Heart left ventricle (tissue), 16 donors: ENCODE data around the gene SLC66A1. TPM values are rescaled to one million over a fixed set of nuclear protein-coding genes. Genes with fewer than 3 reads are reported as not detected.

Experiments
- ATAC-seq, 4 donors: fragments of 200-7000 bp; cut with Tn5 transposase; one replicate each; pipeline ENCODE4 v1.9.1; 2020 to 2022; ENCODE audit warnings: moderate library complexity in 4 of 4, mild to moderate bottlenecking in 3 of 4, moderate number of reproducible peaks in 1 of 4
- DNase-seq, 5 donors: peaks; one replicate each; pipeline ENCODE4 v3.0.0-alpha.2; 2020
- H3K27ac ChIP-seq, 12 donors: fragments of 200-600 bp; sonication (generic) in 4 of 12; one replicate each; pipeline versions ENCODE4 v1.5.0 to v1.8.0; 2016 to 2022; ENCODE audit warnings: mild to moderate bottlenecking in 2 of 12
- H3K27me3 ChIP-seq, 9 donors: fragments of 200-600 bp; sonication (generic) in 2 of 9; one replicate each; pipeline versions ENCODE4 v1.5.1 to v1.8.0; 2016 to 2022; ENCODE audit warnings: mild to moderate bottlenecking in 3 of 9
- H3K36me3 ChIP-seq, 9 donors: fragments of 200-600 bp; sonication (generic) in 2 of 9; one replicate each; pipeline versions ENCODE4 v1.5.0 to v1.8.0; 2018 to 2022; ENCODE audit warnings: mild to moderate bottlenecking in 2 of 9
- H3K4me1 ChIP-seq, 12 donors: fragments of 200-600 bp; sonication (generic) in 4 of 12; one replicate each; pipeline versions ENCODE4 v1.5.0 to v1.8.0; 2016 to 2022; ENCODE audit warnings: mild to moderate bottlenecking in 3 of 12
- H3K4me3 ChIP-seq, 12 donors: fragments of 200-600 bp; sonication (generic) in 4 of 12; one replicate each; pipeline versions ENCODE4 v1.5.0 to v1.8.0; 2017 to 2022; ENCODE audit warnings: mild to moderate bottlenecking in 9 of 12, moderate library complexity in 4 of 12
- H3K9me3 ChIP-seq, 12 donors: fragments of 200-600 bp; sonication (generic) in 4 of 12; one replicate each; pipeline versions ENCODE4 v1.5.0 to v1.8.0; 2016 to 2022; ENCODE audit warnings: mild to moderate bottlenecking in 1 of 12
- CTCF ChIP-seq, 12 donors: fragments of 200-600 bp; sonication (generic) in 4 of 12; IDR thresholded peaks; one replicate each; pipeline versions ENCODE4 v1.5.0 to v1.8.0; 2018 to 2022; ENCODE audit warnings: antibody characterized with exemption in 12 of 12, mild to moderate bottlenecking in 5 of 12
- POLR2A ChIP-seq, 2 donors: fragments of 450-650 bp; IDR thresholded peaks; one replicate each; pipeline ENCODE4 v1.6.1; 2017; ENCODE audit warnings: antibody characterized with exemption in 2 of 2, mild to moderate bottlenecking in 2 of 2, moderate library complexity in 2 of 2
- WGBS, 4 donors: extraction: QIAGEN DNeasy Blood & Tissue Kit in 2 of 4; methylation state at CpG; one replicate each; pipeline versions ENCODE4 v1.1.5 to v1.1.7; 2013 to 2018; 5-methylcytosine and 5-hydroxymethylcytosine counted together
- intact Hi-C, 10 donors: fragments of 100-400 bp; cut with DNase I; formaldehyde crosslinking; loops; one replicate each; pipeline versions ENCODE4 v1.11.1 to v1.14.2; 2022
- polyA plus RNA-seq, 2 donors: library from polyadenylated mRNA; stranded (reverse); fragments of 200-250 nt; gene quantifications; one replicate each; pipeline ENCODE4 v1.2.3, GENCODE V29; 2013
- total RNA-seq, 9 donors: library from RNA; depleted of rRNA in 2 of 9; stranded (reverse); fragments of >200 nt in 2 of 9; fragmentation: NEBNext Ultra II Directional in 3 of 9; extraction: Animal tissue kit (Norgen Biotek cat#: 25700) in 3 of 9; gene quantifications; one replicate each; pipeline versions ENCODE4 v1.1.0 to v1.2.4, GENCODE V29; 2016 to 2023
- donor health status: ischemic (EF 13 %, LVEDD 7.1; RV severe dilation, severe dysfunction).
- donor health status: healthy with polysubstance abuse.
- donor health status: DM: no; HTN: yes; CAD: no.
- donor health status: DM: no; HTN: no; CAD: no.
- donor health status: ischemic (EF 25% LVEDD 6.9; RV normal size, moderate dysfunction).
- donor health status: ischemic (EF 25% LVEDD 5.7; RV mildly dilated, moderate dysfunction).
- donor health status: healthy.
- donor health status: DM: yes; HTN: yes; CAD: no.
- donor health status: ischemic (EF 35%, LVEDD 5.7; RV mildly dilated, moderate dysfunction).
- donor health status: nonischemic (EF 11% LVEDD 7.7; RV severe dilation, severe dysfunction).
- donor health status: DM: yes; HTN: yes; CAD: no.
- donor health status: PGD.
- donor health status: ischemic (EF 29% LVEDD 5.4; RV normal size, mild dysfunction).
- donor health status: nonischemic (EF 23%, LVEDD 6.1; RV moderate dilation, normal function).

The SLC66A1 gene
- total and polyA plus RNA-seq, 11 donors, result 6.4 to 19.4 (median 9.7) TPM

- no peak overlapping the region for H3K4me3 ChIP-seq
- H3K4me1 ChIP-seq, result peaks cover 0 to 20% (median 15%) of the 10 kb centered on the region in 12 donors
- H3K27ac ChIP-seq, result no peak overlapping the region
- no peak for TF ChIP-seq CTCF (IDR thresholded peaks at IDR 0.05)
- no peak for TF ChIP-seq POLR2A (IDR thresholded peaks at IDR 0.05)
- intact Hi-C loops, result no loop called here
- no peaks in the 10 kb centered on the region for H3K9me3 ChIP-seq
- ATAC-seq (no peak), DNase-seq (no peak)
- WGBS, 4 donors, result 91 to 94% (median 93%) methylated on average over 7 to 10 of the region's 10 CpGs
- peaks cover 0 to 59% (median 52%) of the 10 kb centered on the region in 9 donors for H3K36me3 ChIP-seq
- H3K27me3 ChIP-seq, result no peaks in the 10 kb centered on the region
Observed at GRCh38 chr1:19307794-19308508, 4.2 kb upstream of the SLC66A1 start.

- Histone ChIP-seq H3K27me3 (no peaks in the 10 kb centered on the region), H3K4me3 (no peak overlapping the region), H3K4me1 (peaks cover 0 to 25% (median 20%) of the 10 kb centered on the region in 12 donors), H3K9me3 (no peaks in the 10 kb centered on the region), H3K27ac (no peak overlapping the region), H3K36me3 (peaks cover 0 to 53% (median 46%) of the 10 kb centered on the region in 9 donors)
- 92 to 98% (median 95%) methylated on average over 2 to 3 of the region's 3 CpGs for WGBS, 4 donors
- no peak for TF ChIP-seq POLR2A (IDR thresholded peaks at IDR 0.05)
- ATAC-seq (no peak), DNase-seq (no peak)
- intact Hi-C loops, result no loop called here
Observed at GRCh38 chr1:19308509-19308907, 3.6 kb upstream of the SLC66A1 start.

- no peak for TF ChIP-seq POLR2A (IDR thresholded peaks at IDR 0.05)
- TF ChIP-seq CTCF (IDR thresholded peaks at IDR 0.05), result no peak
- Histone ChIP-seq H3K4me3 (no peak overlapping the region), H3K9me3 (no peaks in the 10 kb centered on the region), H3K27ac (no peak overlapping the region), H3K27me3 (no peaks in the 10 kb centered on the region), H3K36me3 (peaks cover 0 to 46% (median 40%) of the 10 kb centered on the region in 9 donors), H3K4me1 (peaks cover 0 to 26% (median 20%) of the 10 kb centered on the region in 12 donors)
- WGBS, 4 donors, result 79 to 89% (median 81%) methylated on average over 6 of the region's 6 CpGs
- ATAC-seq (no peak), DNase-seq (no peak)
- intact Hi-C loops, result no loop called here
Observed at GRCh38 chr1:19309123-19309813, 2.9 kb upstream of the SLC66A1 start.

- no peak overlapping the region for H3K27ac ChIP-seq
- H3K4me3 ChIP-seq, result no peak overlapping the region
- 84 to 95% (median 91%) methylated on average over 7 of the region's 7 CpGs for WGBS, 4 donors
- intact Hi-C loops, result loop anchor here in 1 of 10 donors (10.0 kb wide), 1 partner anchor 405 kb away; the partner anchor contains the start of gene ALDH4A1
- no peak for TF ChIP-seq POLR2A (IDR thresholded peaks at IDR 0.05)
- no peak for TF ChIP-seq CTCF (IDR thresholded peaks at IDR 0.05)
- peaks cover 0 to 38% (median 32%) of the 10 kb centered on the region in 9 donors for H3K36me3 ChIP-seq
- peaks cover 0 to 26% (median 20%) of the 10 kb centered on the region in 12 donors for H3K4me1 ChIP-seq
- DNase-seq, result no peak
- H3K27me3 ChIP-seq, result no peaks in the 10 kb centered on the region
- ATAC-seq, result no peak
- no peaks in the 10 kb centered on the region for H3K9me3 ChIP-seq
Observed at GRCh38 chr1:19310061-19310460, 2.1 kb upstream of the SLC66A1 start.
